Heart right ventricle (tissue), 16 donors: ENCODE results near the gene SLC26A6. TPM values are rescaled to one million over a fixed set of nuclear protein-coding genes. Genes with fewer than 3 reads are reported as not detected.

ENCODE experiments used
- ATAC-seq, 8 donors: fragments of 200-7000 bp; cut with Tn5 transposase; one replicate each; pipeline ENCODE4 v1.9.1; 2020; ENCODE audit warnings: mild to moderate bottlenecking in 8 of 8, moderate library complexity in 8 of 8, moderate number of reproducible peaks in 1 of 8
- DNase-seq, 2 donors: peaks; one replicate each; pipeline ENCODE4 v3.0.0-alpha.2; 2020
- H3K27ac ChIP-seq, 10 donors: fragments of 200-600 bp; sonication (generic) in 2 of 10; one replicate each; pipeline versions ENCODE4 v1.5.0 to v1.8.0; 2020 to 2022; ENCODE audit warnings: mild to moderate bottlenecking in 3 of 10
- H3K27me3 ChIP-seq, 7 donors: fragments of 200-600 bp; one replicate each; pipeline ENCODE4 v1.8.0; 2021 to 2022; ENCODE audit warnings: mild to moderate bottlenecking in 2 of 7
- H3K36me3 ChIP-seq, 9 donors: fragments of 200-600 bp; sonication (generic) in 1 of 9; one replicate each; pipeline versions ENCODE4 v1.5.0 to v1.8.0; 2020 to 2022; ENCODE audit warnings: mild to moderate bottlenecking in 2 of 9
- H3K4me1 ChIP-seq, 9 donors: fragments of 200-600 bp; sonication (generic) in 1 of 9; one replicate each; pipeline versions ENCODE4 v1.5.0 to v1.8.0; 2020 to 2022; ENCODE audit warnings: mild to moderate bottlenecking in 4 of 9
- H3K4me3 ChIP-seq, 10 donors: fragments of 200-600 bp; sonication (generic) in 2 of 10; one replicate each; pipeline versions ENCODE4 v1.5.0 to v1.8.0; 2020 to 2022; ENCODE audit warnings: mild to moderate bottlenecking in 7 of 10, moderate library complexity in 2 of 10
- H3K9me3 ChIP-seq, 11 donors: fragments of 200-600 bp in 10 of 11; sonication (generic) in 2 of 11; one replicate each; pipeline versions ENCODE4 v1.5.0 to v1.8.0; 2013 to 2022; ENCODE audit warnings: mild to moderate bottlenecking in 2 of 11, control low read depth in 1 of 11, moderate library complexity in 1 of 11
- CTCF ChIP-seq, 9 donors: fragments of 200-600 bp; sonication (generic) in 2 of 9; IDR thresholded peaks; one replicate each; pipeline versions ENCODE4 v1.5.0 to v1.8.0; 2021 to 2022; ENCODE audit warnings: antibody characterized with exemption in 9 of 9, mild to moderate bottlenecking in 5 of 9, moderate library complexity in 1 of 9
- WGBS, 2 donors: extraction: QIAGEN DNeasy Blood & Tissue Kit; methylation state at CpG; one replicate each; pipeline ENCODE4 v1.1.7; 2013; ENCODE audit warnings: inconsistent platforms in 1 of 2; 5-methylcytosine and 5-hydroxymethylcytosine counted together
- intact Hi-C, 10 donors: fragments of 100-400 bp; cut with DNase I; formaldehyde crosslinking; loops; one replicate each; pipeline versions ENCODE4 v1.11.1 to v1.14.2; 2022
- long read RNA-seq, 3 donors: library from polyadenylated mRNA; unstranded; transcript quantifications; one replicate each; pipeline ENCODE4 v2.0.0, GENCODE V29; 2020 to 2021
- polyA plus RNA-seq, 2 donors: library from polyadenylated mRNA; stranded (reverse); fragments of 200-250 nt; gene quantifications; one replicate each; pipeline ENCODE4 v1.2.3, GENCODE V29; 2013
- total RNA-seq, 10 donors: library from RNA; stranded (reverse); fragmentation: NEBNext Ultra II Directional in 3 of 10; extraction: Animal tissue kit (Norgen Biotek cat#: 25700) in 3 of 10; gene quantifications; one replicate each; pipeline versions ENCODE4 v1.2.1 to v1.2.4, GENCODE V29; 2021 to 2023
- donor health status: Arrhythmogenic right ventricular cardiomyopathy.
- donor health status: ischemic (EF 13 %, LVEDD 7.1; RV severe dilation, severe dysfunction).
- donor health status: healthy with polysubstance abuse.
- donor health status: DM: no; HTN: yes; CAD: no.
- donor health status: DM: no; HTN: no; CAD: no.
- donor health status: ischemic (EF 25% LVEDD 6.9; RV normal size, moderate dysfunction).
- donor health status: ischemic (EF 25% LVEDD 5.7; RV mildly dilated, moderate dysfunction).
- donor health status: healthy.
- donor health status: DM: yes; HTN: yes; CAD: no.
- donor health status: Ischemic cardiomyopathy.
- donor health status: ischemic (EF 35%, LVEDD 5.7; RV mildly dilated, moderate dysfunction).
- donor health status: nonischemic (EF 11% LVEDD 7.7; RV severe dilation, severe dysfunction).
- donor health status: DM: yes; HTN: yes; CAD: no.
- donor health status: PGD.
- donor health status: ischemic (EF 29% LVEDD 5.4; RV normal size, mild dysfunction).
- donor health status: nonischemic (EF 23%, LVEDD 6.1; RV moderate dilation, normal function).

Gene SLC26A6
- total RNA-seq (10 to 100 TPM in 6 of 10 donors, 1 to 10 TPM in 4; 5.2 to 17.7 (median 10.2) TPM), polyA plus RNA-seq (10 to 100 TPM; 11.3 to 25.4 TPM)
- long read RNA-seq, donor 1, transcript SLC26A6-207 (21 exons, 2,630 nt), result major isoform, 8 of 24 reads
- long read RNA-seq, donor 1, partial matches to known transcripts, result 7 of 24 reads
- long read RNA-seq, donor 1, other reads (novel, unspliced or antisense), result 5 of 24 reads
- long read RNA-seq, donor 2, transcript SLC26A6-205 (21 exons, 2,589 nt), result major isoform, 5 of 20 reads
- long read RNA-seq, donor 2, partial matches to known transcripts, result 2 of 20 reads
- long read RNA-seq, donor 2, other reads (novel, unspliced or antisense), result 11 of 20 reads
- long read RNA-seq, donor 3, transcript SLC26A6-207 (21 exons, 2,630 nt), result major isoform, 9 of 21 reads
- long read RNA-seq, donor 3, transcript SLC26A6-205 (21 exons, 2,589 nt), result minor isoform, 5 of 21 reads
- long read RNA-seq, donor 3, partial matches to known transcripts, result 2 of 21 reads
- long read RNA-seq, donor 3, other reads (novel, unspliced or antisense), result 5 of 21 reads

- H3K27me3 ChIP-seq, result no peaks in the 10 kb centered on the region
- 0 to 1% methylated on average over 68 of the region's 68 CpGs for WGBS, 2 donors
- ATAC-seq (peak; percentile 98 to 99 (median 99)), DNase-seq (peak; percentile 97 to 98)
- H3K36me3 ChIP-seq, result peaks cover 0 to 32% (median 0%) of the 10 kb centered on the region in 9 donors
- H3K4me3 ChIP-seq, result peak within 1 kb of the TSS; percentile 73 to 99 (median 88)
- peak within 1 kb of the TSS; percentile 55 to 91 (median 88) for H3K27ac ChIP-seq
- peaks cover 5 to 28% (median 21%) of the 10 kb centered on the region in 9 donors for H3K4me1 ChIP-seq
- H3K9me3 ChIP-seq, result no peaks in the 10 kb centered on the region
- intact Hi-C loops, result loop anchor here in 5 of 10 donors (2.0 to 10.0 kb wide), 4 partner anchors 49 to 171 kb away; partner anchors contain the start of genes NCKIPSD (in 2 of the 5) and PFKFB4 (in 1 of the 5)
- TF ChIP-seq CTCF (IDR thresholded peaks at IDR 0.05), result peak in 8 of 9 donors; percentile 38 to 69 (median 45)
Observed at GRCh38 chr3:48635222-48636021, at the start of gene SLC26A6. Gene SLC26A6 (minus strand): TSS chr3:48635461. CDS start chr3:48635393, 68 bp downstream.

- peaks cover 16 to 44% (median 34%) of the 10 kb centered on the region in 9 donors for H3K4me1 ChIP-seq
- H3K27ac ChIP-seq, result peak overlapping the region; percentile 7 to 91 (median 71)
- TF ChIP-seq CTCF (IDR thresholded peaks at IDR 0.05), result no peak
- no peaks in the 10 kb centered on the region for H3K9me3 ChIP-seq
- peak in 7 of 8 donors; percentile 20 to 71 (median 51) for ATAC-seq
- WGBS, 2 donors, result 17 to 26% methylated on average over 7 of the region's 7 CpGs
- H3K4me3 ChIP-seq, result peak overlapping the region; percentile 18 to 99 (median 92)
- intact Hi-C loops, result loop anchor here in 5 of 10 donors (1.0 to 10.0 kb wide), 5 partner anchors 50 to 220 kb away; partner anchors contain the start of gene SLC26A6 (in 2 of the 5)
- H3K27me3 ChIP-seq, result no peaks in the 10 kb centered on the region
- DNase-seq, result peak; percentile 52 to 68
- H3K36me3 ChIP-seq, result peaks cover 0 to 59% (median 50%) of the 10 kb centered on the region in 9 donors
Observed at GRCh38 chr3:48684480-48685143, 49.4 kb upstream of the SLC26A6 start.

- no peak for TF ChIP-seq CTCF (IDR thresholded peaks at IDR 0.05)
- DNase-seq (no peak), ATAC-seq (no peak)
- WGBS, 2 donors, result 31 to 33% methylated on average over 8 of the region's 8 CpGs
- Histone ChIP-seq H3K27ac (peak overlapping the region; percentile 7 to 91 (median 71)), H3K27me3 (no peaks in the 10 kb centered on the region), H3K4me1 (peaks cover 16 to 44% (median 34%) of the 10 kb centered on the region in 9 donors), H3K36me3 (peaks cover 0 to 59% (median 50%) of the 10 kb centered on the region in 9 donors), H3K4me3 (peak overlapping the region; percentile 18 to 99 (median 92)), H3K9me3 (no peaks in the 10 kb centered on the region)
- intact Hi-C loops, result loop anchor here in 3 of 10 donors (2.0 to 10.0 kb wide), 3 partner anchors 49 to 219 kb away; partner anchors contain the start of gene SLC26A6 (in 2 of the 3)
Observed at GRCh38 chr3:48684054-48684349, 48.7 kb upstream of the SLC26A6 start.
